Transverse colon (tissue), 4 donors: ENCODE data around the gene TXNDC17. TPM values are rescaled to one million over a fixed set of nuclear protein-coding genes. Genes with fewer than 3 reads are reported as not detected.

ENCODE experiments used
- DNase-seq: peaks from one replicate; pipeline ENCODE4 v3.0.0-alpha.2; 2019
- H3K27ac ChIP-seq, 4 donors: fragments of 200-600 bp; sonication (generic); 2 replicates each; pipeline ENCODE4 v1.5.1; 2016 to 2018; ENCODE audit warnings: inconsistent platforms in 4 of 4
- H3K27me3 ChIP-seq: fragments of 200-600 bp; sonication (generic); 2 replicates; pipeline ENCODE4 v1.5.1; 2017; ENCODE audit warnings: inconsistent platforms
- H3K36me3 ChIP-seq, 4 donors: fragments of 200-600 bp; sonication (generic); 2 replicates each; pipeline ENCODE4 v1.5.1; 2017 to 2019; ENCODE audit warnings: inconsistent platforms in 4 of 4
- H3K4me1 ChIP-seq, 4 donors: fragments of 200-600 bp; sonication (generic); 2 replicates each; pipeline ENCODE4 v1.5.1; 2017 to 2020; ENCODE audit warnings: inconsistent platforms in 4 of 4
- H3K4me3 ChIP-seq, 4 donors: fragments of 200-600 bp; sonication (generic); 1 replicate in 1 of 4; 2 replicates in 3 of 4; pipeline versions ENCODE4 v1.5.1 to v1.6.1; 2017 to 2019; ENCODE audit warnings: inconsistent platforms in 4 of 4
- H3K9me3 ChIP-seq, 2 donors: fragments of 200-600 bp; sonication (generic); 2 replicates each; pipeline ENCODE4 v1.5.1; 2017 to 2019; ENCODE audit warnings: inconsistent platforms in 2 of 2
- CTCF ChIP-seq, 5 experiments: fragments of 200-600 bp in 3 of 5; fragments of 450-650 bp in 2 of 5; sonication (generic) in 3 of 5; IDR thresholded peaks; 1 replicate in 2 of 5; 2 replicates in 3 of 5; pipeline ENCODE4 v1.5.1; 2016 to 2017; ENCODE audit warnings: antibody characterized with exemption in 5 of 5, inconsistent platforms in 3 of 5, mild to moderate bottlenecking in 2 of 5, moderate library complexity in 1 of 5
- EP300 ChIP-seq: sonication (generic); formaldehyde crosslinking; IDR thresholded peaks from one replicate; pipeline ENCODE4 v1.6.1; 2017; ENCODE audit warnings: antibody characterized with exemption, low read depth
- POLR2A ChIP-seq: fragments of 450-650 bp; IDR thresholded peaks from one replicate; pipeline ENCODE4 v1.6.1; 2016; ENCODE audit warnings: antibody characterized with exemption, mild to moderate bottlenecking, moderate library complexity
- POLR2AphosphoS5 ChIP-seq, 3 donors: sonication (generic); formaldehyde crosslinking; IDR thresholded peaks; one replicate each; pipeline ENCODE4 v1.6.1; 2016; ENCODE audit warnings: antibody characterized with exemption in 3 of 3
- WGBS, 2 donors: methylation state at CpG; one replicate each; pipeline ENCODE4 v1.1.5; 2018; ENCODE audit warnings: low coverage in 1 of 2; 5-methylcytosine and 5-hydroxymethylcytosine counted together
- in situ Hi-C, 4 donors: fragments of 200-750 bp; cut with MboI; loops; one replicate each; pipeline versions ENCODE4 v1.15.0 to v1.15.1; 2017; ENCODE audit warnings: low sequenced_read_pairs in 3 of 4, low pct_ligation_motif_present in 1 of 4, low pct_unique_long_range_greater_than_20kb in 1 of 4
- intact Hi-C: fragments of 100-400 bp; cut with DNase I; formaldehyde crosslinking; loops from one replicate; pipeline ENCODE4 v1.15.1; 2023; ENCODE audit warnings: low total_unique reads
- total RNA-seq, 4 donors: library from RNA; depleted of rRNA; stranded (reverse); fragments of >200 nt; gene quantifications; one replicate each; pipeline ENCODE4 v1.1.0, GENCODE V29; 2016

TXNDC17 gene
- total RNA-seq, 4 donors from 2014 or later, result 60.2 to 439 (median 238) TPM

- DNase-seq, result no peak
- H3K27me3 ChIP-seq, result peaks cover 46% of the 10 kb centered on the region
- TF ChIP-seq POLR2AphosphoS5 (IDR thresholded peaks at IDR 0.05) (no peak), POLR2A (no peak), CTCF (IDR thresholded peaks at IDR 0.05) (no peak), EP300 (no peak)
- WGBS, 2 donors, result 64% methylated on average over 4 to 6 of the region's 6 CpGs
- no peaks in the 10 kb centered on the region for H3K4me1 ChIP-seq
- no peaks in the 10 kb centered on the region for H3K9me3 ChIP-seq
- in situ Hi-C loops, result loop anchor here in 1 of 4 donors (25.0 kb wide), 1 partner anchor 111 kb away; the partner anchor contains the start of gene FBXO39
- no peaks in the 10 kb centered on the region for H3K36me3 ChIP-seq
- intact Hi-C loops, result no loop called here
- H3K4me3 ChIP-seq, result no peak overlapping the region
- no peak overlapping the region for H3K27ac ChIP-seq
Observed at GRCh38 chr17:6676802-6677157, 35.9 kb downstream of the TXNDC17 start.

DNA sequence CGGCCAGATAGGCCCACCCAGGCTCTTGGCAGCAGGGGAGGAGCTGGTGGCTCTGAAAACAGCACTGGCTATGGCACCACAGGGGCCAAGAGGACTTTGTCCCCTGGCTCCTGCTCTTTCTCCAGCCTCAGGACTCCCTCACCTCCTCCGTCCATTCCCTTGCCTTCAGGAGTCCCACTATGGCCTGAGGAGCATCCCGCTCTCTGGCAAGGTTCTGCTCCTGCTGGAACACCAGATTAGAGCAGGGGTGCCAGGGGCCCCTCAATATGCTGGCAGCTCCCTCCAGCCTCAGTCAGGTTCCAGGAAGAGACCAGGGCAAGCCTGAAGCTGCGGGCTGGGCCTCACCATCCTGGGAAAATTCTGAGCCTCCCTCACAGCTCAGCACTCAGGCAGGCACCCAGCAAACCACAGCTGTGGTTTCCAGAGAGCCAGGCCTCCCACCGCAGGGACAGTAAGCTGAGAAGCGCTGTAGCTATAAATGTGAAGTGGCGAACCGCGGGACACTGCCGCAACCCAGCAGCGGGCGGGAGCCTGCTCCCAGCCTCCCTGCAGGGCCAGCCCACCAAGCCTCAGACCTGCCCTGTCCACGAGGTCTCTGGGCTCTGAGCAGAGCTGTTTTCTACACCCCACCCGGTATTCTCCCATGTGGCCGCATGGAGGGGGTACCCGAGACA is 36.4 kb downstream of the TXNDC17 start:
- no peak for TF ChIP-seq EP300
- TF ChIP-seq POLR2A, result no peak
- no peak for TF ChIP-seq POLR2AphosphoS5 (IDR thresholded peaks at IDR 0.05)
- no peak for TF ChIP-seq CTCF (IDR thresholded peaks at IDR 0.05)
- no peak for DNase-seq
- Histone ChIP-seq H3K27me3 (peaks cover 48% of the 10 kb centered on the region), H3K36me3 (no peaks in the 10 kb centered on the region), H3K4me3 (no peak overlapping the region), H3K27ac (no peak overlapping the region), H3K9me3 (no peaks in the 10 kb centered on the region), H3K4me1 (no peaks in the 10 kb centered on the region)
- in situ Hi-C loops (loop anchor here in 1 of 4 donors (25.0 kb wide), 1 partner anchor 110 kb away; the partner anchor contains the start of gene FBXO39), intact Hi-C loops (no loop called here)
- 55% methylated on average over 15 of the region's 16 CpGs; no CpG with 5 or more reads in 1 of the 2 donors for WGBS, 2 donors

- in situ Hi-C loops (loop anchor here in 1 of 4 donors (25.0 kb wide), 1 partner anchor 109 kb away; the partner anchor contains the start of gene FBXO39), intact Hi-C loops (no loop called here)
- Histone ChIP-seq H3K4me3 (no peak overlapping the region), H3K9me3 (no peaks in the 10 kb centered on the region), H3K27me3 (peaks cover 48% of the 10 kb centered on the region), H3K4me1 (no peaks in the 10 kb centered on the region), H3K36me3 (no peaks in the 10 kb centered on the region), H3K27ac (no peak overlapping the region)
- no peak for DNase-seq
- TF ChIP-seq POLR2AphosphoS5 (IDR thresholded peaks at IDR 0.05) (no peak), CTCF (IDR thresholded peaks at IDR 0.05) (no peak), EP300 (no peak), POLR2A (no peak)
- WGBS, 2 donors, result 64% methylated on average over 7 of the region's 7 CpGs; no CpG with 5 or more reads in 1 of the 2 donors
Observed at GRCh38 chr17:6677946-6678345, 37.1 kb downstream of the TXNDC17 start.

- Histone ChIP-seq H3K27ac (no peak overlapping the region), H3K9me3 (no peaks in the 10 kb centered on the region), H3K4me1 (no peaks in the 10 kb centered on the region), H3K36me3 (no peaks in the 10 kb centered on the region), H3K27me3 (peaks cover 48% of the 10 kb centered on the region), H3K4me3 (no peak overlapping the region)
- in situ Hi-C loops (loop anchor here in 1 of 4 donors (25.0 kb wide), 1 partner anchor 108 kb away; the partner anchor contains the start of gene FBXO39), intact Hi-C loops (no loop called here)
- TF ChIP-seq EP300 (no peak), POLR2A (no peak), POLR2AphosphoS5 (IDR thresholded peaks at IDR 0.05) (no peak), CTCF (IDR thresholded peaks at IDR 0.05) (no peak)
- 61 to 72% methylated on average over 3 to 6 of the region's 6 CpGs for WGBS, 2 donors
- DNase-seq, result no peak
Observed at GRCh38 chr17:6679241-6679640, 38.4 kb downstream of the TXNDC17 start.
